HepG2 (cell line): ENCODE measurements around the gene PIP5KL1. TPM values are rescaled to one million over a fixed set of nuclear protein-coding genes. Genes with fewer than 3 reads are reported as not detected.

Source experiments
- AGO2 ChIP-seq: fragments of 200-400 bp; formaldehyde crosslinking; optimal IDR thresholded peaks from 2 replicates; pipeline ENCODE3; 2017; ENCODE audit warnings: mild to moderate bottlenecking, low read depth, low read length, moderate library complexity
- ASH2L ChIP-seq: fragments of 300-600, 200-600 bp; sonication (generic); IDR thresholded peaks from 2 replicates; pipeline ENCODE4 v1.7.0; 2017; ENCODE audit warnings: low read depth, mild to moderate bottlenecking, moderate library complexity, mixed read lengths, low read length; ENCODE audit not compliant: insufficient read length
- CREB1 ChIP-seq, 2 experiments: fragments of 450-650 bp in 1 of 2; IDR thresholded peaks; 2 replicates each; pipeline ENCODE4 v1.6.1; 2016 to 2017; ENCODE audit warnings: control low read depth in 1 of 2, mild to moderate bottlenecking in 1 of 2, missing compliant biosample characterization in 1 of 2, missing genetic modification characterization in 1 of 2
- FLYWCH1 ChIP-seq: sonication (generic); formaldehyde crosslinking; IDR thresholded peaks from 2 replicates; pipeline ENCODE4 v1.8.1; 2023; ENCODE audit warnings: mild to moderate bottlenecking, missing genetic modification reagents
- PHF8 ChIP-seq: sonication (generic); formaldehyde crosslinking; IDR thresholded peaks from 2 replicates; pipeline ENCODE4 v1.5.0; 2020; ENCODE audit warnings: missing genetic modification reagents
- RFX1 ChIP-seq: fragments of 450-650 bp; IDR thresholded peaks from 2 replicates; pipeline ENCODE4 v1.6.1; 2017
- XBP1 ChIP-seq: sonication (generic); formaldehyde crosslinking; IDR thresholded peaks from 2 replicates; pipeline ENCODE4 v1.5.0; 2020; ENCODE audit warnings: missing genetic modification reagents
- polyA plus RNA-seq, 8 experiments: library from polyadenylated mRNA; depleted of rRNA in 3 of 8; stranded (reverse) in 7 of 8; unstranded in 1 of 8; fragments of >200 nt; fragmentation: Illumina TruSeq in 4 of 8; extraction: Trizol in 4 of 8; gene quantifications; 2 replicates each; pipeline versions ENCODE4 v1.2.1 to v1.2.3, GENCODE V29; 2011 to 2016; ENCODE audit warnings: low read depth in 4 of 8, missing spikeins in 1 of 8, mixed read lengths in 1 of 8; ENCODE audit not compliant: insufficient read depth in 1 of 8
- total RNA-seq, 5 experiments: library from RNA; depleted of rRNA; stranded (reverse); fragments of >200 nt; fragmentation: Illumina TruSeq; extraction: Trizol; gene quantifications; 2 replicates each; pipeline ENCODE4 v1.2.3, GENCODE V29; 2016; ENCODE audit warnings: low read depth in 1 of 5
- TF ChIP-seq, protein P1 (sequence below), 2 experiments: sonication (generic) in 1 of 2; formaldehyde crosslinking in 1 of 2; IDR thresholded peaks; 2 replicates each; pipeline versions ENCODE4 v1.6.1 to v1.9.0; 2014 to 2022; ENCODE audit warnings: antibody characterized with exemption in 1 of 2, borderline replicate concordance in 1 of 2, inconsistent platforms in 1 of 2, low read depth in 1 of 2, missing genetic modification reagents in 1 of 2
- TF ChIP-seq, protein P2 (sequence below): IDR thresholded peaks from 2 replicates; pipeline ENCODE4 v1.6.1; 2016; ENCODE audit warnings: control low read depth
- TF ChIP-seq, protein P3 (sequence below): sonication (generic); formaldehyde crosslinking; IDR thresholded peaks from 2 replicates; pipeline ENCODE4 v1.9.0; 2022; ENCODE audit warnings: missing genetic modification reagents, mild to moderate bottlenecking, borderline replicate concordance
- TF ChIP-seq, protein P4 (sequence below): sonication (generic); formaldehyde crosslinking; conservative IDR thresholded peaks from 2 replicates; pipeline ENCODE4 v1.8.0; 2022; ENCODE audit warnings: missing genetic modification reagents

Gene PIP5KL1
- total and polyA plus RNA-seq, 2 of the 13 experiments (the other 11 are each of a cell fraction or from before 2014, with no cell fraction given) = 0.20 to 0.49 TPM

DNA sequence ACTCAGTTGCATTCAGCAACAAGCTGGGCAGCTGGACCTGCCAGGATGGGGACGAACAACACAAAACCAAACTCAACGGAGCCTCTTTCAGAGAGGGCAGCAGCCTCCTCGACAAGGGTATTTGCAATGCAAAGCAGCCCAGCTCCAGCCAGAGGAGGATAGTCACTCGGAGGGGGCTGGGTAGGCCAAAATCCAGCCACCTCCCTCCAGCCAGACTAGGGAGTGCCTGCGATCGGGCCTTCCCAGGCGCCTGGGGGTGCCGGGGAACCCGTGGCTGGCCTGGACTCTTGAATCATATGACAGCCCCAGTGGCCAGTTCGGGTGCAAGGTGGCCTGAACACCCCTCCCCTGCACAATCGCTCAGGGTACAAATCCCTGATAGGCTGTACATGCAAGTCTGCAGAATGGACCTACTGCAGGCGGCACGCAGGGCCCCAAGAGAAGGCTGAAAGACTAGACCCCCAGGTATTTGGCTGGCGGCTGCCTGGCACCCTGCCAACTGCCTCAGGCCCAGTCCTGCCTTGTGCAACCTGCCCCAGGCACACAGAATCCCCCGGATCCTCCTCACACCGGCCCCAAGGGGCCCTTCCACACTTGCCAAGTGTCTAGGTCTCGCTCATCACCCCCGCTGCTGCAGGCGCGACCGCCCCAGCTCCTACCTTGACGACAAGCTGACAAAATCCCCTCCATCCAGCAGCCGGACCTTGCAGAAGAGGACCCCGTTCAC lies 48.9 kb upstream of the PIP5KL1 start (continued):
- TF ChIP-seq, protein P1, sequence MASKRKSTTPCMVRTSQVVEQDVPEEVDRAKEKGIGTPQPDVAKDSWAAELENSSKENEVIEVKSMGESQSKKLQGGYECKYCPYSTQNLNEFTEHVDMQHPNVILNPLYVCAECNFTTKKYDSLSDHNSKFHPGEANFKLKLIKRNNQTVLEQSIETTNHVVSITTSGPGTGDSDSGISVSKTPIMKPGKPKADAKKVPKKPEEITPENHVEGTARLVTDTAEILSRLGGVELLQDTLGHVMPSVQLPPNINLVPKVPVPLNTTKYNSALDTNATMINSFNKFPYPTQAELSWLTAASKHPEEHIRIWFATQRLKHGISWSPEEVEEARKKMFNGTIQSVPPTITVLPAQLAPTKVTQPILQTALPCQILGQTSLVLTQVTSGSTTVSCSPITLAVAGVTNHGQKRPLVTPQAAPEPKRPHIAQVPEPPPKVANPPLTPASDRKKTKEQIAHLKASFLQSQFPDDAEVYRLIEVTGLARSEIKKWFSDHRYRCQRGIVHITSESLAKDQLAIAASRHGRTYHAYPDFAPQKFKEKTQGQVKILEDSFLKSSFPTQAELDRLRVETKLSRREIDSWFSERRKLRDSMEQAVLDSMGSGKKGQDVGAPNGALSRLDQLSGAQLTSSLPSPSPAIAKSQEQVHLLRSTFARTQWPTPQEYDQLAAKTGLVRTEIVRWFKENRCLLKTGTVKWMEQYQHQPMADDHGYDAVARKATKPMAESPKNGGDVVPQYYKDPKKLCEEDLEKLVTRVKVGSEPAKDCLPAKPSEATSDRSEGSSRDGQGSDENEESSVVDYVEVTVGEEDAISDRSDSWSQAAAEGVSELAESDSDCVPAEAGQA (IDR thresholded peaks at IDR 0.05; ENCODE audit: low read depth) = no peak
- TF ChIP-seq, protein P1 (CRISPR knock-in tag; IDR thresholded peaks at IDR 0.05; ENCODE audit: borderline replicate concordance) = no peak
- no peak for TF ChIP-seq CREB1 (IDR thresholded peaks at IDR 0.05)
- TF ChIP-seq CREB1 (CRISPR knock-in tag; IDR thresholded peaks at IDR 0.05) = no peak
- TF ChIP-seq, protein P2, sequence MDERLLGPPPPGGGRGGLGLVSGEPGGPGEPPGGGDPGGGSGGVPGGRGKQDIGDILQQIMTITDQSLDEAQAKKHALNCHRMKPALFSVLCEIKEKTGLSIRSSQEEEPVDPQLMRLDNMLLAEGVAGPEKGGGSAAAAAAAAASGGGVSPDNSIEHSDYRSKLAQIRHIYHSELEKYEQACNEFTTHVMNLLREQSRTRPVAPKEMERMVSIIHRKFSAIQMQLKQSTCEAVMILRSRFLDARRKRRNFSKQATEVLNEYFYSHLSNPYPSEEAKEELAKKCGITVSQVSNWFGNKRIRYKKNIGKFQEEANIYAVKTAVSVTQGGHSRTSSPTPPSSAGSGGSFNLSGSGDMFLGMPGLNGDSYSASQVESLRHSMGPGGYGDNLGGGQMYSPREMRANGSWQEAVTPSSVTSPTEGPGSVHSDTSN (CRISPR knock-in tag) = no peak
- no peak for TF ChIP-seq XBP1 (CRISPR knock-in tag)
- no peak for TF ChIP-seq RFX1
- TF ChIP-seq, protein P3, sequence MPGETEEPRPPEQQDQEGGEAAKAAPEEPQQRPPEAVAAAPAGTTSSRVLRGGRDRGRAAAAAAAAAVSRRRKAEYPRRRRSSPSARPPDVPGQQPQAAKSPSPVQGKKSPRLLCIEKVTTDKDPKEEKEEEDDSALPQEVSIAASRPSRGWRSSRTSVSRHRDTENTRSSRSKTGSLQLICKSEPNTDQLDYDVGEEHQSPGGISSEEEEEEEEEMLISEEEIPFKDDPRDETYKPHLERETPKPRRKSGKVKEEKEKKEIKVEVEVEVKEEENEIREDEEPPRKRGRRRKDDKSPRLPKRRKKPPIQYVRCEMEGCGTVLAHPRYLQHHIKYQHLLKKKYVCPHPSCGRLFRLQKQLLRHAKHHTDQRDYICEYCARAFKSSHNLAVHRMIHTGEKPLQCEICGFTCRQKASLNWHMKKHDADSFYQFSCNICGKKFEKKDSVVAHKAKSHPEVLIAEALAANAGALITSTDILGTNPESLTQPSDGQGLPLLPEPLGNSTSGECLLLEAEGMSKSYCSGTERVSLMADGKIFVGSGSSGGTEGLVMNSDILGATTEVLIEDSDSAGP = peak; percentile 39; the same call in 1 of the 2 replicates
- TF ChIP-seq FLYWCH1 (CRISPR knock-in tag) = no peak
- peak; percentile 12 for TF ChIP-seq ASH2L
- TF ChIP-seq PHF8 = peak; percentile 57; the same call in 1 of the 2 replicates
- TF ChIP-seq AGO2 = peak; percentile 6
- TF ChIP-seq, protein P4, sequence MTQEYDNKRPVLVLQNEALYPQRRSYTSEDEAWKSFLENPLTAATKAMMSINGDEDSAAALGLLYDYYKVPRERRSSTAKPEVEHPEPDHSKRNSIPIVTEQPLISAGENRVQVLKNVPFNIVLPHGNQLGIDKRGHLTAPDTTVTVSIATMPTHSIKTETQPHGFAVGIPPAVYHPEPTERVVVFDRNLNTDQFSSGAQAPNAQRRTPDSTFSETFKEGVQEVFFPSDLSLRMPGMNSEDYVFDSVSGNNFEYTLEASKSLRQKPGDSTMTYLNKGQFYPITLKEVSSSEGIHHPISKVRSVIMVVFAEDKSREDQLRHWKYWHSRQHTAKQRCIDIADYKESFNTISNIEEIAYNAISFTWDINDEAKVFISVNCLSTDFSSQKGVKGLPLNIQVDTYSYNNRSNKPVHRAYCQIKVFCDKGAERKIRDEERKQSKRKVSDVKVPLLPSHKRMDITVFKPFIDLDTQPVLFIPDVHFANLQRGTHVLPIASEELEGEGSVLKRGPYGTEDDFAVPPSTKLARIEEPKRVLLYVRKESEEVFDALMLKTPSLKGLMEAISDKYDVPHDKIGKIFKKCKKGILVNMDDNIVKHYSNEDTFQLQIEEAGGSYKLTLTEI (CRISPR knock-in tag) = no peak
